Endothelial cell of umbilical vein (primary cell): Measurements from ENCODE around the gene ARID5A. TPM values are rescaled to one million over a fixed set of nuclear protein-coding genes. Genes with fewer than 3 reads are reported as not detected.

Source experiments
- BruUV-seq: library from RNA; stranded (reverse); fragments of 400-500 nt; replicated peaks from 2 replicates; lab custom pipeline; 2021; lab: Mats Ljungman, UMichigan
- CTCF ChIA-PET: fragments of 300-600, 350-600 bp; sonication (Branson Sonifier 250); formaldehyde crosslinking; loops from one replicate; lab custom pipeline; 2021; ENCODE audit warnings: antibody characterized with exemption, inconsistent platforms; lab: Charles Lee
- POLR2A ChIA-PET: fragments of 300-600, 350-600 bp; sonication (Branson Sonifier 250); formaldehyde crosslinking; loops from one replicate; lab custom pipeline; 2021; ENCODE audit warnings: antibody characterized with exemption, inconsistent platforms; lab: Charles Lee
- DNase-seq: peaks from one replicate; pipeline ENCODE4 v3.0.0-alpha.2; 2011; ENCODE audit warnings: low read depth, low spot score
- FAIRE-seq: peaks from 2 replicates; lab custom pipeline; 2011; peaks lifted over from hg19 to GRCh38; lab: Jason Lieb, UNC
- H2AFZ ChIP-seq: 2 replicates; pipeline ENCODE4 v1.6.0; 2012; ENCODE audit warnings: low read depth, low read length, control low read depth, inconsistent platforms
- H3K27ac ChIP-seq: 2 replicates; pipeline ENCODE4 v1.5.1; 2011; ENCODE audit warnings: low read depth, mild to moderate bottlenecking, control low read depth, low read length, moderate library complexity; ENCODE audit not compliant: insufficient read depth
- H3K27me3 ChIP-seq, 2 experiments: 2 replicates each; pipeline versions ENCODE4 v1.6.0 to v1.6.1; 2011; ENCODE audit warnings: low read length in 2 of 2, mixed read lengths in 1 of 2; ENCODE audit not compliant: control insufficient read depth in 2 of 2, insufficient read depth in 2 of 2
- H3K36me3 ChIP-seq, 2 experiments: 2 replicates in 1 of 2; 3 replicates in 1 of 2; pipeline ENCODE4 v1.5.1; 2011; ENCODE audit warnings: low read length in 2 of 2, mild to moderate bottlenecking in 1 of 2, moderate library complexity in 1 of 2; ENCODE audit not compliant: control insufficient read depth in 2 of 2, insufficient read depth in 2 of 2; ENCODE audit errors: extremely low read depth in 1 of 2
- H3K4me1 ChIP-seq: 3 replicates; pipeline ENCODE4 v1.5.1; 2011; ENCODE audit warnings: mild to moderate bottlenecking, low read length; ENCODE audit not compliant: control insufficient read depth, insufficient read depth; ENCODE audit errors: extremely low read depth
- H3K4me2 ChIP-seq: 2 replicates; pipeline ENCODE4 v1.6.1; 2011; ENCODE audit warnings: low read length, control low read depth, mixed read lengths; ENCODE audit not compliant: insufficient read depth
- H3K4me3 ChIP-seq, 3 experiments: fragments of 200-600 bp in 1 of 3; sonication (generic), shearing (Covaris generic) in 1 of 3; replicated peaks in 1 of 3; 2 replicates each; pipeline ENCODE4 v1.5.1; 2011 to 2016; ENCODE audit warnings: control low read depth in 3 of 3, low read length in 3 of 3, mild to moderate bottlenecking in 2 of 3, inconsistent platforms in 1 of 3, low read depth in 1 of 3, moderate library complexity in 1 of 3; ENCODE audit not compliant: insufficient read depth in 1 of 3
- H3K79me2 ChIP-seq: 2 replicates; pipeline ENCODE4 v1.6.0; 2012; ENCODE audit warnings: low read length, inconsistent platforms; ENCODE audit not compliant: control insufficient read depth, insufficient read depth
- H3K9ac ChIP-seq: replicated peaks from 2 replicates; pipeline ENCODE3; 2011; ENCODE audit warnings: low read length, control low read depth; ENCODE audit not compliant: insufficient read depth; ENCODE audit errors: extremely low read depth
- H3K9me1 ChIP-seq: replicated peaks from 3 replicates; pipeline ENCODE4 v1.6.0; 2011; ENCODE audit warnings: mild to moderate bottlenecking, low read length; ENCODE audit not compliant: control insufficient read depth, insufficient read depth; ENCODE audit errors: extremely low read depth
- H3K9me3 ChIP-seq: replicated peaks from 2 replicates; pipeline ENCODE4 v1.5.1; 2012; ENCODE audit warnings: low read length, inconsistent platforms; ENCODE audit not compliant: control insufficient read depth, insufficient read depth
- H4K20me1 ChIP-seq: replicated peaks from 2 replicates; pipeline ENCODE3; 2011; ENCODE audit warnings: mild to moderate bottlenecking, low read length; ENCODE audit not compliant: control insufficient read depth, insufficient read depth; ENCODE audit errors: extremely low read depth
- EZH2 ChIP-seq: IDR thresholded peaks from 2 replicates; pipeline ENCODE4 v1.6.1; 2012; ENCODE audit warnings: borderline replicate concordance, low read depth, mild to moderate bottlenecking, moderate library complexity, low read length, inconsistent platforms; ENCODE audit not compliant: severe bottlenecking
- FOS ChIP-seq: IDR thresholded peaks from 2 replicates; pipeline ENCODE4 v1.6.1; 2011; ENCODE audit warnings: mild to moderate bottlenecking, low read length, moderate library complexity, borderline replicate concordance; ENCODE audit not compliant: insufficient read depth
- GATA2 ChIP-seq: IDR thresholded peaks from 2 replicates; pipeline ENCODE4 v1.7.0; 2011; ENCODE audit warnings: low read depth, mild to moderate bottlenecking, moderate library complexity, mixed read lengths, low read length; ENCODE audit not compliant: insufficient read length, insufficient read depth
- JUN ChIP-seq: IDR thresholded peaks from 2 replicates; pipeline ENCODE4 v1.6.1; 2011; ENCODE audit warnings: borderline replicate concordance, low read depth; ENCODE audit not compliant: insufficient read length, insufficient read depth
- MYC ChIP-seq: IDR thresholded peaks from one replicate; pipeline ENCODE4 v1.6.1; 2011; ENCODE audit warnings: mild to moderate bottlenecking, low read depth, low read length
- POLR2A ChIP-seq: IDR thresholded peaks from 2 replicates; pipeline ENCODE4 v1.6.1; 2012; ENCODE audit warnings: low read depth, mild to moderate bottlenecking, control low read depth, low read length
- POLR2AphosphoS5 ChIP-seq: IDR thresholded peaks from 2 replicates; pipeline ENCODE4 v1.6.1; 2012; ENCODE audit warnings: low read depth, mild to moderate bottlenecking, control low read depth, low read length, moderate library complexity; ENCODE audit not compliant: insufficient read depth
- dilution Hi-C: fragments of 300-500 bp; cut with MboI; formaldehyde crosslinking; loops from one replicate; pipeline ENCODE4 v1.15.0; 2019; ENCODE audit warnings: low sequenced_read_pairs; ENCODE audit not compliant: extremely low pct_ligation_motif_present
- intact Hi-C: fragments of 100-400 bp; cut with micrococcal nuclease; formaldehyde crosslinking; loops from one replicate; pipeline ENCODE4 v1.10.0; 2022
- polyA plus RNA-seq, 4 experiments: library from polyadenylated mRNA; depleted of rRNA in 3 of 4; stranded (reverse) in 3 of 4; unstranded in 1 of 4; fragments of >200 nt; gene quantifications; 2 replicates each; pipeline versions ENCODE4 v1.2.1 to v1.2.3, GENCODE V29; 2011 to 2012; ENCODE audit warnings: missing spikeins in 1 of 4
- total RNA-seq: library from RNA; stranded (reverse); gene quantifications from 2 replicates; pipeline ENCODE4 v1.2.3, GENCODE V29; 2021
- TF ChIP-seq, protein P1 (sequence below), 2 donors: IDR thresholded peaks; 1 replicate in 1 of 2; 2 replicates in 1 of 2; pipeline ENCODE4 v1.5.1; 2011; ENCODE audit warnings: low read length in 2 of 2, mild to moderate bottlenecking in 2 of 2, moderate library complexity in 2 of 2, control low read depth in 1 of 2, inconsistent platforms in 1 of 2, low read depth in 1 of 2; ENCODE audit not compliant: insufficient read depth in 1 of 2; ENCODE audit errors: extremely low read depth in 1 of 2
- TF ChIP-seq, protein P2 (sequence below): IDR thresholded peaks from 2 replicates; pipeline ENCODE4 v1.6.1; 2011; ENCODE audit not compliant: insufficient read depth, insufficient read length

ARID5A gene
- total and polyA plus RNA-seq, 2 donors (not counting 3 experiments of a cell fraction or from before 2014, with no cell fraction given), result 18.0 to 24.7 TPM

DNA sequence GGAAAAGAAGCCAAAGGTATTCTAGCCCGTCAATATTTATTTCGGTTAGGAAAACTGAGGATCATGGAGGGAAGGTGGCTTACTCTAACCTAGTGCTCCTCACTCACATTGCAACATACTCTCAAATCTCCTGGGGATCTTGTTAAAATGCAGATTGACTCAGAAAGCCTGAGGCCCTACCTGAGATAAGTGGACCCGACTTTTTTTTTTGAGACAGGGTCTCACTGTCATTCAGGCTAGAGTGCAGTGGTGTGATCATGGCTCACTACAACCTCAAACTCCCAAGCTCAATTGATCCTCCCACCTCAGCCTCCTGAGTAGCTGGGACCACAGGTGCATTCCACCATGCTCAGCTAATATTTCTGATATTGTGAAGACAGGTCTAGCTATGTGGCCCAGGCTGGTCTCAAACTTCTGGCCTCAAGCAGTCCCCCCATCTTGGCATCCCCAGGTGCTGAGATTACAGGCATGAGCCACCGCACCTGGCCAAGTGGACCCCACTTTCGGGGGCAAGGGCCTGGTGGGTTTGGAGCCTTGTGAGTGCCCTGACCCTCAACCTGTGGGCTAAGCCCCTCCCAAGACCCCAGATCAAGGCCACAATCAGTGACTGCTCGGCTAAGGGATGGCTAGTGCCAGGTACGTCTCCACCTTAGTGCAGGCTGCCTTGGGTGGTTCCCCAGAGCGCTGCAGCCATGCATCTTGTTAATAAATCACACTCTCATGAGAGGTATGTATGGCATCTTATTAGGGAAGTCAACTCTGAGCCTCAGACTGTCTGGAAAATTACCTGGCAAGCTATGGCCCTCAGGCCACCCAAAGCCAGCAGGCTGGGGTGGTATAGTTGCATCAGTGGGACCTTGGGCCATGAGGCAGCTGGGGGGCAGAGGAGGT, 30.3 kb upstream of the ARID5A start:
- FAIRE-seq, result no peak
- ChIA-PET POLR2A (no interaction called here), CTCF (interaction anchor here (0.6 to 11.6 kb wide), 7 partner anchors 11 to 514 kb away, joined by 3 to 451 read pairs (median 3); no protein-coding TSS in a partner anchor)
- Histone ChIP-seq H4K20me1 (no peaks in the 10 kb centered on the region), H3K9ac (no peak overlapping the region), H3K4me2 (no peak overlapping the region), H3K79me2 (no peaks in the 10 kb centered on the region), H3K36me3 (no peaks in the 10 kb centered on the region), H3K9me1 (no peaks in the 10 kb centered on the region), H3K27me3 (peaks cover 5% of the 10 kb centered on the region in 2 experiments), H3K27ac (no peak overlapping the region), H3K9me3 (no peaks in the 10 kb centered on the region), H3K4me1 (no peaks in the 10 kb centered on the region), H3K4me3 (no peak overlapping the region), H2AFZ (no peak overlapping the region)
- dilution Hi-C loops (no loop called here), intact Hi-C loops (loop anchor here (5.0 to 10.0 kb wide), 2 partner anchors 149 to 301 kb away; partner anchors contain the start of gene STARD7)
- no peak for DNase-seq
- no TSS peak for BruUV-seq
- TF ChIP-seq, protein P1, sequence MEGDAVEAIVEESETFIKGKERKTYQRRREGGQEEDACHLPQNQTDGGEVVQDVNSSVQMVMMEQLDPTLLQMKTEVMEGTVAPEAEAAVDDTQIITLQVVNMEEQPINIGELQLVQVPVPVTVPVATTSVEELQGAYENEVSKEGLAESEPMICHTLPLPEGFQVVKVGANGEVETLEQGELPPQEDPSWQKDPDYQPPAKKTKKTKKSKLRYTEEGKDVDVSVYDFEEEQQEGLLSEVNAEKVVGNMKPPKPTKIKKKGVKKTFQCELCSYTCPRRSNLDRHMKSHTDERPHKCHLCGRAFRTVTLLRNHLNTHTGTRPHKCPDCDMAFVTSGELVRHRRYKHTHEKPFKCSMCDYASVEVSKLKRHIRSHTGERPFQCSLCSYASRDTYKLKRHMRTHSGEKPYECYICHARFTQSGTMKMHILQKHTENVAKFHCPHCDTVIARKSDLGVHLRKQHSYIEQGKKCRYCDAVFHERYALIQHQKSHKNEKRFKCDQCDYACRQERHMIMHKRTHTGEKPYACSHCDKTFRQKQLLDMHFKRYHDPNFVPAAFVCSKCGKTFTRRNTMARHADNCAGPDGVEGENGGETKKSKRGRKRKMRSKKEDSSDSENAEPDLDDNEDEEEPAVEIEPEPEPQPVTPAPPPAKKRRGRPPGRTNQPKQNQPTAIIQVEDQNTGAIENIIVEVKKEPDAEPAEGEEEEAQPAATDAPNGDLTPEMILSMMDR (IDR thresholded peaks at IDR 0.05; ENCODE audit: extremely low read depth in 1 of 2, insufficient read depth in 1 of 2, low read depth in 1 of 2, low read length in 2 of 2), result no peak
- no peak for TF ChIP-seq JUN
- TF ChIP-seq MYC, result no peak
- no peak for TF ChIP-seq GATA2
- no peak for TF ChIP-seq EZH2
- no peak for TF ChIP-seq POLR2AphosphoS5
- TF ChIP-seq FOS, result no peak
- no peak for TF ChIP-seq POLR2A
- TF ChIP-seq, protein P2, sequence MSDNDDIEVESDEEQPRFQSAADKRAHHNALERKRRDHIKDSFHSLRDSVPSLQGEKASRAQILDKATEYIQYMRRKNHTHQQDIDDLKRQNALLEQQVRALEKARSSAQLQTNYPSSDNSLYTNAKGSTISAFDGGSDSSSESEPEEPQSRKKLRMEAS, result no peak
